Thoracic aorta (tissue), 2 donors: ENCODE results near the gene MLXIP. TPM values are rescaled to one million over a fixed set of nuclear protein-coding genes. Genes with fewer than 3 reads are reported as not detected.

Experiments used
- ATAC-seq: fragments of 150-250 bp; one replicate; pipeline ENCODE4 v1.8.0; 2017; ENCODE audit warnings: low read depth; ENCODE audit not compliant: insufficient number of reproducible peaks, low FRiP score
- DNase-seq: peaks from one replicate; pipeline ENCODE4 v3.0.0-alpha.2; 2020; ENCODE audit warnings: low spot score
- H3K27ac ChIP-seq, 2 donors: fragments of 200-600 bp; sonication (generic); 1 replicate in 1 of 2; 2 replicates in 1 of 2; pipeline ENCODE4 v1.5.1; 2016; ENCODE audit warnings: mild to moderate bottlenecking in 2 of 2, moderate library complexity in 2 of 2
- H3K27me3 ChIP-seq: fragments of 200-600 bp; sonication (generic); replicated peaks from 2 replicates; pipeline ENCODE4 v1.6.0; 2016; ENCODE audit warnings: mild to moderate bottlenecking; ENCODE audit not compliant: insufficient read depth
- H3K36me3 ChIP-seq: fragments of 200-600 bp; sonication (generic); one replicate; pipeline ENCODE4 v1.5.1; 2016
- H3K4me1 ChIP-seq, 2 donors: fragments of 200-600 bp; sonication (generic); 1 replicate in 1 of 2; 2 replicates in 1 of 2; pipeline versions ENCODE4 v1.5.1 to v1.6.0; 2016; ENCODE audit warnings: low read depth in 2 of 2, mild to moderate bottlenecking in 1 of 2; ENCODE audit not compliant: control insufficient read depth in 1 of 2
- H3K4me3 ChIP-seq: fragments of 200-600 bp; sonication (generic); 2 replicates; pipeline ENCODE4 v1.5.1; 2016; ENCODE audit warnings: mild to moderate bottlenecking
- H3K9me3 ChIP-seq: fragments of 200-600 bp; sonication (generic); 2 replicates; pipeline ENCODE4 v1.5.1; 2016
- total RNA-seq, 2 donors: library from RNA; depleted of rRNA; stranded (reverse); fragments of >200 nt; gene quantifications; one replicate each; pipeline versions ENCODE4 v1.1.0 to v1.2.3, GENCODE V29; 2016
- TF ChIP-seq, protein P1 (sequence below): fragments of 200-600 bp; sonication (generic); IDR thresholded peaks from one replicate; pipeline ENCODE4 v1.5.1; 2019; ENCODE audit warnings: antibody characterized with exemption

The MLXIP gene
- total RNA-seq, 2 donors from 2014 or later, result 35.5 to 50.3 TPM

DNA sequence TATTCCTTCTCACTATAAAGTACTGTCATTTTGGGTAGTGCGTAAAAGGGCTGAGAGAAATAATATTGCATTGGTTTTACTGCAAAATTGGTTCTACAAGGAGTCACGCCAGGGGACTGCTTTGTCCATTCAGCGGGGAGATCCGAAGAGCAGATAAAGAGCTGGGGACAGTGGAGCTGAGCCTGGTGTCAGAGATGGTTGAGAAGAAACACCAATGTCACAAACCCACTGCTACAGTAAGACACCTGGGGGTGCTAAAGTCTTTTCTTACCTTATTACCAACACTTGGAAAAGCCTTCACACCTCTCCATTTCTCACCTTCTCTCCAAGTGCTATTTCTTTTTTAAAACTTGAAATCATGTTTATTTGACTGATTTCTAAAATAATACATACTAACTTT, 81.3 kb downstream of the MLXIP start:
- Histone ChIP-seq H3K9me3 (no peaks in the 10 kb centered on the region), H3K36me3 (no peaks in the 10 kb centered on the region), H3K27me3 (no peaks in the 10 kb centered on the region), H3K4me3 (no peak overlapping the region), H3K4me1 (no peaks in the 10 kb centered on the region), H3K27ac (no peak overlapping the region)
- ATAC-seq (no peak), DNase-seq (no peak)
- TF ChIP-seq, protein P1, sequence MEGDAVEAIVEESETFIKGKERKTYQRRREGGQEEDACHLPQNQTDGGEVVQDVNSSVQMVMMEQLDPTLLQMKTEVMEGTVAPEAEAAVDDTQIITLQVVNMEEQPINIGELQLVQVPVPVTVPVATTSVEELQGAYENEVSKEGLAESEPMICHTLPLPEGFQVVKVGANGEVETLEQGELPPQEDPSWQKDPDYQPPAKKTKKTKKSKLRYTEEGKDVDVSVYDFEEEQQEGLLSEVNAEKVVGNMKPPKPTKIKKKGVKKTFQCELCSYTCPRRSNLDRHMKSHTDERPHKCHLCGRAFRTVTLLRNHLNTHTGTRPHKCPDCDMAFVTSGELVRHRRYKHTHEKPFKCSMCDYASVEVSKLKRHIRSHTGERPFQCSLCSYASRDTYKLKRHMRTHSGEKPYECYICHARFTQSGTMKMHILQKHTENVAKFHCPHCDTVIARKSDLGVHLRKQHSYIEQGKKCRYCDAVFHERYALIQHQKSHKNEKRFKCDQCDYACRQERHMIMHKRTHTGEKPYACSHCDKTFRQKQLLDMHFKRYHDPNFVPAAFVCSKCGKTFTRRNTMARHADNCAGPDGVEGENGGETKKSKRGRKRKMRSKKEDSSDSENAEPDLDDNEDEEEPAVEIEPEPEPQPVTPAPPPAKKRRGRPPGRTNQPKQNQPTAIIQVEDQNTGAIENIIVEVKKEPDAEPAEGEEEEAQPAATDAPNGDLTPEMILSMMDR, result no peak

DNA sequence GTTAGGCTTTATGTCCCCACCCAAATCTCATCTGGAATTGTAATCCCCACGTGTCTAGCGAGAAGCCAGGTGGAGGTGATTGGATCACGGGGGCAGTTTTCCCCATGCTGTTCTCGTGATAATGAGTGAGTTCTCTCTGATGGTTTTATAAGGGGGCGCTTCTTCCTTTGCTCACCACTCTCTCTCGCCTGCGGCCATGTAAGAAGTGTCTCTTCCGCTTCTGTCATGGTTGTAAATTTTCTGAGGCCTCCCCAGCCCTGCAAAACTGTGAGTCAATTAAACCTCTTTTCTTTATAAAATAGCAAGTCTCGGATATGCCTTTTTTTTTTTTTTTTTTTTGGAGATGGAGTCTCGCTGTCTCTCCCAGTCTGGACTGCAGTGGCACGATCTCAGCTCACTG, 82.2 kb downstream of the MLXIP start:
- H3K27me3 ChIP-seq, result no peaks in the 10 kb centered on the region
- TF ChIP-seq, protein P1, result no peak

DNA sequence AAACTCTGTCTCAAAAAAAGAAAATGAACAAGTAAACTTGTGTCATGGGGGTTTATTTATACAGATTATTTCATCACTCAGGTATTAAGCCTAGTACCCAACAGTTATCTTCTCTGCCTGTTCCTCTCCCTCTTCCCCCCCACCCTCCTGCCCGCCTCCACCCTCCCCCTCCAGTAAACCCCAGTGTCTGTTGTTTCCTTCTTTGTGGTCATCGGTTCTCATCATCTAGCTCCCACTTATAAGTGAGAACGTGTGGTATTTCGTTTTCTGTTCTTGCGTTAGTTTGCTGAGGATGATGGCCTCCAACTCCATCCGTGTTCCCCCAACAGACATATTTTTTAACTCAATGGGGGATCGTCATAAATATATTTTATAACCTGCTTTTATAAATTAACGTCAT, 83.1 kb downstream of the MLXIP start:
- no peak overlapping the region for H3K27ac ChIP-seq
- no peaks in the 10 kb centered on the region for H3K36me3 ChIP-seq
- DNase-seq, result no peak
- no peak overlapping the region for H3K4me3 ChIP-seq
- TF ChIP-seq, protein P1, result no peak
- no peaks in the 10 kb centered on the region for H3K4me1 ChIP-seq
- H3K9me3 ChIP-seq, result no peaks in the 10 kb centered on the region
- no peaks in the 10 kb centered on the region for H3K27me3 ChIP-seq
- ATAC-seq, result no peak

More for the DNA sequence above, 82.2 kb downstream of the MLXIP start:
- ATAC-seq (no peak), DNase-seq (no peak)
- Histone ChIP-seq H3K4me3 (no peak overlapping the region), H3K9me3 (no peaks in the 10 kb centered on the region), H3K36me3 (no peaks in the 10 kb centered on the region), H3K4me1 (no peaks in the 10 kb centered on the region), H3K27ac (no peak overlapping the region)

DNA sequence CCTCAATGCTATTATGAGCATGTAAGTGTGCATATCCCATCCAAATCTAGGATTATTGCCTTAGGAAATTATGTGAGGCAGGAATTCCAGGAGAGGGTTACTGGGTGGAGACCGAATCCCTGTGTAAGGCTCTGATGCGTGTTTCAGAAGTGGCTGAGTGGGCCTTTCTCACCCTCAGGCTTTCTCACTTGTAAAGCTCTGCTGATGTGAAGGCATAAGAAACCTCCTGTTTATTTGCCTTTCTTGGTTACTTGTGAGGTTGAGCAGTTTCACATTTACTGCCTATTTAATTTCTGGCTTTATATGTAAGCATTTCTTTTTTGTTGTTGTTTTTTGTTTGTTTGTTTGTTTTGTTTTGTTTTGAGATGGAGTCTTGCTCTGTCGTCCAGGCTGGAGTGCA, 84.4 kb downstream of the MLXIP start:
- Histone ChIP-seq H3K4me3 (no peak overlapping the region), H3K27ac (no peak overlapping the region), H3K9me3 (no peaks in the 10 kb centered on the region), H3K27me3 (no peaks in the 10 kb centered on the region), H3K36me3 (no peaks in the 10 kb centered on the region), H3K4me1 (no peaks in the 10 kb centered on the region)
- ATAC-seq (no peak), DNase-seq (no peak)
- TF ChIP-seq, protein P1, result no peak

DNA sequence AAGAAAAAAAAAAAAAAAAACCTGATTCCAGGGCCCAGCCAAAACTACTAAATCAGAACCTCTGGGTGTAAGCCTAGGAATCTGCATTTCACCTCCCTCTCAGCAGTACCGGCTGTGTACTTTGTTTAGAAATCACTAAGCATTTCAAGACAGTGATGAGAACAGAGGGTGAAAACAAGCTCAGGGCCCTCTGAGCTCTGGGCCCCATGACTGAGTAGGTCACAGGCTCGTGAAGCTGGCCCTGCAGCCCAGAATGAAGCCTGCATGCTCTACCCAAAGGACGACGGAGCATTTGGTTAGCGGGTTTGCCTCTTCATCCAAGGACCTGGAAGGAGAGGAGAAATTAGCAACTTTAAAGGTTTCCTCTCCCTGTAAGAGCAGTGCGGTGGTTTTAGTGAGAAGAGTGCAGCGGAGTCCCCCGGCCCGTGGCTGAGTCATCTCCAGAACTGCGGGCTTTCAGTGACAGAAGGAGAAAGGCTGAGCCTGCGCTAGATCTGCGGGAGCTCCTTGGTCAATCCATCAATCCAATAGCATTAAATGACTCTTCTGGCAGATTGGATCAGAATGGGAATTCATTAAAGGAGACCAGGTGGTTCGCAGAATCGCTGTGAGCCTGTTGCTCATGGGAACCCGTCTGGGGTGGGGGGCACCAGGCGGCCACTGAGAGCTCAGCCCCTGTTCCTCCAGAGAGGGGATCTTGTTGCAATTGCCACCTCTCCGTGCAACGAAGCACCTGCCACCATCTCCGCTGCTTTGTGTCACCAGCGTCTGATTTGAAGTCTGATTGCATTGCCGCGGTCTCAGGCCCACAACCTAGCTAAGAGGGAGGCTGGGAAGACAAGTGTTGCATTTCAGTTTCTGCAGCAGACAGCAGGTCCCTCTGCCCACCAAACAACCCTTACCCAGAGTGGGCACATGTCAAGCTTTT, 88.1 kb downstream of the MLXIP start:
- no peak for ATAC-seq
- no peaks in the 10 kb centered on the region for H3K36me3 ChIP-seq
- no peaks in the 10 kb centered on the region for H3K27me3 ChIP-seq
- TF ChIP-seq, protein P1, result no peak
- no peak overlapping the region for H3K4me3 ChIP-seq
- H3K27ac ChIP-seq, result no peak overlapping the region
- H3K4me1 ChIP-seq, result no peaks in the 10 kb centered on the region
- DNase-seq, result no peak
- no peaks in the 10 kb centered on the region for H3K9me3 ChIP-seq
